ENCODE results near the gene RXYLT1. TPM values are rescaled to one million over a fixed set of nuclear protein-coding genes. Genes with fewer than 3 reads are reported as not detected.
A peak's percentile ranks its signal among the peaks of the same experiment; 100 is the strongest.
"Not testable (repeated sequence)": the region's sequence is repeated elsewhere in the genome, so short reads cannot be mapped to it uniquely, and the experiment has no call there.

RXYLT1 gene, protein sequence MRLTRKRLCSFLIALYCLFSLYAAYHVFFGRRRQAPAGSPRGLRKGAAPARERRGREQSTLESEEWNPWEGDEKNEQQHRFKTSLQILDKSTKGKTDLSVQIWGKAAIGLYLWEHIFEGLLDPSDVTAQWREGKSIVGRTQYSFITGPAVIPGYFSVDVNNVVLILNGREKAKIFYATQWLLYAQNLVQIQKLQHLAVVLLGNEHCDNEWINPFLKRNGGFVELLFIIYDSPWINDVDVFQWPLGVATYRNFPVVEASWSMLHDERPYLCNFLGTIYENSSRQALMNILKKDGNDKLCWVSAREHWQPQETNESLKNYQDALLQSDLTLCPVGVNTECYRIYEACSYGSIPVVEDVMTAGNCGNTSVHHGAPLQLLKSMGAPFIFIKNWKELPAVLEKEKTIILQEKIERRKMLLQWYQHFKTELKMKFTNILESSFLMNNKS
- total RNA-seq (10 to 100 TPM; 10.3 to 16.8 (median 12.7) TPM), polyA plus RNA-seq (10 to 100 TPM; 12.0 to 23.5 (median 15.4) TPM)
- long read RNA-seq, donor 1, transcript RXYLT1-201 (6 exons, 1,918 nt), result major isoform, 16 of 21 reads
- long read RNA-seq, donor 1, partial matches to known transcripts, result 2 of 21 reads
- long read RNA-seq, donor 1, other reads (novel, unspliced or antisense), result 1 of 21 reads
- long read RNA-seq, donor 2, transcript RXYLT1-201 (6 exons, 1,918 nt), result major isoform, 26 of 37 reads
- long read RNA-seq, donor 2, partial matches to known transcripts, result 3 of 37 reads
- long read RNA-seq, donor 2, other reads (novel, unspliced or antisense), result 3 of 37 reads

DNA sequence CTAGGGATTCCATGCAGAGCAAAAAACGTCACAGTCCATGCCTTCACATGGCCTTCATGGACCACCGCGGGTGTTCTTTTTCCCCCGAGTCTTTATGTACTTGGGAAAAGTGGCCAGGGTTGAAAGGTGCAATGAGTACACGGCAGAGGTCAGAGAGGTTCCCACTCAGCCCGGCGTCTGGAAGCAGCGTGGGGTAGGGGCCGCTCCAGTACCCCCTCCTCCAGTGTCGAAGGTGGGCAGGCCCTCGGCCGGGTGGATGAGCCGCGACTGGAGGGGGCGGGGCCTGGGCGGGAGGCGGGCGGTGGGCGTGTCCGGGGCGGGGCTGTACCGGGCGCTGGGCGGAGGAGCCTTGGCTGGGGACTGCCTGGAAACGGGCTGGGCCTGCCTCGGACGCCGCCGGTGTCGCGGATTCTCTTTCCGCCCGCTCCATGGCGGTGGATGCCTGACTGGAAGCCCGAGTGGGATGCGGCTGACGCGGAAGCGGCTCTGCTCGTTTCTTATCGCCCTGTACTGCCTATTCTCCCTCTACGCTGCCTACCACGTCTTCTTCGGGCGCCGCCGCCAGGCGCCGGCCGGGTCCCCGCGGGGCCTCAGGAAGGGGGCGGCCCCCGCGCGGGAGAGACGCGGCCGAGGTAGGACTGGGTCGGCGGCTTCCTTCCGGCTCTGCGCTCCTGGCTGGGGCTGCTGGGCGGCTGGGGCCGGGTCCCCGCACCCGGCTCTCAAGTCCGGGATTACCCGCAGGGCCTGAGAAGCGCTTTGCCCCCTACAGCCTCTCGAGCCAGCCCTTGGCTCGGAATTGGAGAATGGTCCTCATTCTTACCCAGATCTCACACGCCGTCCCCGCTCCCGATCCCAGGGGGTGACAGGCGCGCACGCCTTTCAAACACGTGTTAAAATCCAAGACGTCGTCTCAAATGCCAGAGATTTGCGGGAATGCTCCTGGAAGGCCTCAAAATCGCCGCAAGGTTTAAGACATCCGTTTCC, at the start of gene RXYLT1:
TSS of gene RXYLT1 (plus strand) at position 412 of the 984 bp plus-strand sequence. CDS start at position 464, 52 bp downstream.
- peak; percentile 99 to 100 (median 99) for ATAC-seq
- 0 to 1% (median 1%) methylated on average over 49 to 86 of the region's 86 CpGs for whole genome bisulfite sequencing, 3 donors

DNA sequence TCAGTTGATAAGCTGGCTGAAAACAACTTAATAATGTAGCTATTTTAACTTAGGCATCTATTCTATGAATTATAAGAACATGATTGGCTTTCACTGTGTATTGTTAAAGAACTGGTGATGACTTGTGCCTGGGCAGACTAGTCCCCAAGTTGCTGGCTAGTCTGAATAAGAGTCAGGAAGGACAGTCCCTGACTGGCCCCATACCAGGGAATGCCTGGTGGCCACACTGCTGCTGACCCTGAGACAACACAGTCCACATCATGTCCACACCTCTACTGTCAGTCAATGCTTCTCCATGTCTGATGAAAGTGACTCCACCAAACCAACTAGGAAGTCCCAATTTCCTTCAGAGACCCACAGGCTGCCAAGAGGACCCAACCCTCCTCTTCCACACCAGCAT, 46.9 kb upstream of the RXYLT1 start:
- H3K27me3 ChIP-seq (ENCODE audit: insufficient read depth in 3 of 3, low read length in 2 of 3); DNase-seq; H3K4me1 ChIP-seq; H3K27ac ChIP-seq; H3K9me3 ChIP-seq; H3K4me3 ChIP-seq; H3K36me3 ChIP-seq (ENCODE audit: insufficient read depth in 1 of 2, low read depth in 1 of 2); intact Hi-C loops (cut with DNase I); ATAC-seq: not testable (repeated sequence)

More for the DNA sequence above, at the start of gene RXYLT1:
- Histone ChIP-seq H3K36me3 (ENCODE audit: insufficient read depth in 1 of 2, low read depth in 1 of 2) (peaks cover 0 to 37% of the 10 kb centered on the region in 2 donors), H3K27ac (peak within 1 kb of the TSS; percentile 85), H3K4me1 (peaks cover 5% of the 10 kb centered on the region), H3K9me3 (no peaks in the 10 kb centered on the region), H3K4me3 (peak within 1 kb of the TSS; percentile 77), H3K27me3 (ENCODE audit: insufficient read depth in 3 of 3, low read length in 2 of 3) (no peaks in the 10 kb centered on the region)
- TF ChIP-seq, protein P1, sequence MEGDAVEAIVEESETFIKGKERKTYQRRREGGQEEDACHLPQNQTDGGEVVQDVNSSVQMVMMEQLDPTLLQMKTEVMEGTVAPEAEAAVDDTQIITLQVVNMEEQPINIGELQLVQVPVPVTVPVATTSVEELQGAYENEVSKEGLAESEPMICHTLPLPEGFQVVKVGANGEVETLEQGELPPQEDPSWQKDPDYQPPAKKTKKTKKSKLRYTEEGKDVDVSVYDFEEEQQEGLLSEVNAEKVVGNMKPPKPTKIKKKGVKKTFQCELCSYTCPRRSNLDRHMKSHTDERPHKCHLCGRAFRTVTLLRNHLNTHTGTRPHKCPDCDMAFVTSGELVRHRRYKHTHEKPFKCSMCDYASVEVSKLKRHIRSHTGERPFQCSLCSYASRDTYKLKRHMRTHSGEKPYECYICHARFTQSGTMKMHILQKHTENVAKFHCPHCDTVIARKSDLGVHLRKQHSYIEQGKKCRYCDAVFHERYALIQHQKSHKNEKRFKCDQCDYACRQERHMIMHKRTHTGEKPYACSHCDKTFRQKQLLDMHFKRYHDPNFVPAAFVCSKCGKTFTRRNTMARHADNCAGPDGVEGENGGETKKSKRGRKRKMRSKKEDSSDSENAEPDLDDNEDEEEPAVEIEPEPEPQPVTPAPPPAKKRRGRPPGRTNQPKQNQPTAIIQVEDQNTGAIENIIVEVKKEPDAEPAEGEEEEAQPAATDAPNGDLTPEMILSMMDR (IDR thresholded peaks at IDR 0.05), result no peak
- intact Hi-C loops (cut with DNase I), result no loop called here
- DNase-seq, result peak; percentile 83 to 93

DNA sequence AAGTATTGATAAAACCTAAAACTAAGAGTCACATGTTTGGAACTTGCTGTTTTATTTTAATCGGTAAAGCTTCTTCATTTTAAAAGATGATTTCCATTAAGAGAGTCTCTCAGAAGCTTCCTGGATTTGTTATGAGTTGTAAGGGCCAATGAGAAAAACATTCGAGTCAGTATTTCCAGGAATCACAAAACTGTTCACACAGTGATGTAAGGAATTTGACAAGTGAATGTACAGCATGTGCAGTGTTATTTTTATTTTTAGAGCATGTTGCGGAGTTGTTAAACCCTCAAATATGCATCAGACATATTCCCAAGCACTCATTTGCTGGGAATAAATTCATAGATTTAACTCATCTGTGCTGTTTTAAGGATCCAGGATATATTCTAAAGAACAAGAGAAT, 46.1 kb upstream of the RXYLT1 start:
- H3K27me3 ChIP-seq (ENCODE audit: insufficient read depth in 3 of 3, low read length in 2 of 3); intact Hi-C loops (cut with DNase I); H3K9me3 ChIP-seq; H3K36me3 ChIP-seq (ENCODE audit: insufficient read depth in 1 of 2, low read depth in 1 of 2); H3K27ac ChIP-seq; H3K4me3 ChIP-seq; ATAC-seq; DNase-seq; H3K4me1 ChIP-seq: not testable (repeated sequence)
- 47 to 56% (median 51%) methylated on average over 3 of the region's 3 CpGs for WGBS, 3 donors

DNA sequence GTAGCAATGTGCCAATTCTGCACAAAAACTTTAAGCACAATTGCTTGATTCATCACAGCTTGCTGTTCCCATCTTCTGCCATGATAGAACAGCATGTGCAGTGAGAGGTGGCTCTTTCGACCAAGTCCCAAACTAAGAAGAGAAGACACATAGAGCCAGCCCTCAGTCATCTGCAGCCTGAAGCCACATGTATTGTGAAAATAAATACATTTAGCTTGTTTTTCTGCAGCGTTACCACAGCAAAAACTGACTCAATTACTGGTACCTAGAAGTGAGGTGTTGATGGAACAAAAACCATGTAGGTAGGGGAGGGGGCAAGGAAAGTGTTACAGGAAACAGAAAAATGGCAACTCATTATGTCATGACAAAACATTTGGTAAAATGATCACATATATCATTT, 39.2 kb upstream of the RXYLT1 start:
- H3K9me3 ChIP-seq; DNase-seq; H3K27me3 ChIP-seq (ENCODE audit: insufficient read depth in 3 of 3, low read length in 2 of 3); H3K4me3 ChIP-seq; H3K27ac ChIP-seq; H3K4me1 ChIP-seq; H3K36me3 ChIP-seq (ENCODE audit: insufficient read depth in 1 of 2, low read depth in 1 of 2); intact Hi-C loops (cut with DNase I); ATAC-seq: not testable (repeated sequence)
- WGBS, 3 donors, result no CpG with 5 or more reads among the region's 2 CpGs

DNA sequence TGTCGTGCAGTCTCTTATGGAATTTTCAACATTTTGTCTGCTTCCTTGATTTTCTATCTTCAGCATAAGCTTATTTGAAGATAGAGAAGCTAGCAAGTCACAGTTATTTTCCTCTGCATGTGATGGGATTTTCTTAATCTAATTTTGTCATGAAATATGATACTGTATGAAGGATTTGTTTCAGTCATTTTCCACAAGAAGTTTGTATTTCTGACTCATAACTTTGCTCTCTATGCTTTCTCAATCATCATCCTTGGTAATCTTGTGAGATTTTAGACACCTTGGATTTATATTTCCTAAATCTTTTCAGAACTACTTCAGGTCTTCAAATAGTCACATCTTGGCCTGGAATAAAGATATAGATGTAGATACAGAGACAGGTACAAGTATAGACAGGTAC, 38.3 kb upstream of the RXYLT1 start:
- H3K4me1 ChIP-seq; ATAC-seq; H3K36me3 ChIP-seq (ENCODE audit: insufficient read depth in 1 of 2, low read depth in 1 of 2); H3K9me3 ChIP-seq; intact Hi-C loops (cut with DNase I); DNase-seq; H3K4me3 ChIP-seq; H3K27ac ChIP-seq; H3K27me3 ChIP-seq (ENCODE audit: insufficient read depth in 3 of 3, low read length in 2 of 3): not testable (repeated sequence)
- WGBS, 3 donors, result 39 to 44% (median 44%) methylated on average over 1 of the region's 1 CpG

DNA sequence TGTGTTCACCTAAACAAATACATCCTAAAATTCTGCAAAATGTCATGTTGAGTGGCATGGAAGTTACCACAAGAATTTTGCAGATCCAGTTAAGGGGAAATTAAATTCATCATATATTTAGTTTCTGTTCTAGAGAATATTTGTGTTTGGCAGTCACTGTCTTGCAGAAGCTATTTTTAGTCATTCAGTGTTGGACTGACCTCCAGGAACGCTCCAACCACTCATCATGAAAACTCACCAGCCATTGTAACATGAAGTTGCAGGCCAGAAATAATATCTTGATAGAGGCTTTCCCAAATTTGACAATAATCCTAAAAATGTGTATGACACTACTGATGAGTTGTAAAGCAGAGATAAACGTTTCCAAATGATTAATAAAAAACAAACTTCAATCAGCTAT, 35.6 kb upstream of the RXYLT1 start:
- H3K4me3 ChIP-seq; H3K27me3 ChIP-seq (ENCODE audit: insufficient read depth in 3 of 3, low read length in 2 of 3); H3K4me1 ChIP-seq; intact Hi-C loops (cut with DNase I); H3K36me3 ChIP-seq (ENCODE audit: insufficient read depth in 1 of 2, low read depth in 1 of 2); ATAC-seq; H3K9me3 ChIP-seq; DNase-seq; H3K27ac ChIP-seq: not testable (repeated sequence)
- WGBS, 3 donors, result 10 to 19% (median 13%) methylated on average over 2 of the region's 2 CpGs

DNA sequence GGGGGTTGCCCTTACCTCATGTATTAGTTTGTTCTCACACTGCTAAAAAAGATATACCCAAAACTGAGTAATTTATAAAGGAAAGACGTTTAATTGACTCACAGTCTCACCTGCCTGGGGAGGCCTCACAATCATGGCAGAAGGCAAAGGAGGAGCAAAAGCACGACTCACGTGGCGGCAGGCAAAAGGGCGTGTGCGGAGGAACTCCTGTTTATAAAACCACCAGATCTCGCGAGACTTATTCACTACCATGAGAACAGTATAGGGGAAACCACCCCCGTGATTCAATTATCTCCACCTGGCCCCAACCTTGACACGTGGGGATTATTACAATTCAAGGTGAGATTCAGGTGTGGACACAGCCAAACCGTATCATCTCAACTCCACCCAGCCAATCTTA, 33.2 kb upstream of the RXYLT1 start:
- H3K9me3 ChIP-seq; ATAC-seq; DNase-seq; H3K27me3 ChIP-seq (ENCODE audit: insufficient read depth in 3 of 3, low read length in 2 of 3); intact Hi-C loops (cut with DNase I); H3K36me3 ChIP-seq (ENCODE audit: insufficient read depth in 1 of 2, low read depth in 1 of 2); H3K4me1 ChIP-seq; H3K27ac ChIP-seq; H3K4me3 ChIP-seq: not testable (repeated sequence)
- 80 to 87% (median 81%) methylated on average over 10 to 11 of the region's 11 CpGs for WGBS, 3 donors

DNA sequence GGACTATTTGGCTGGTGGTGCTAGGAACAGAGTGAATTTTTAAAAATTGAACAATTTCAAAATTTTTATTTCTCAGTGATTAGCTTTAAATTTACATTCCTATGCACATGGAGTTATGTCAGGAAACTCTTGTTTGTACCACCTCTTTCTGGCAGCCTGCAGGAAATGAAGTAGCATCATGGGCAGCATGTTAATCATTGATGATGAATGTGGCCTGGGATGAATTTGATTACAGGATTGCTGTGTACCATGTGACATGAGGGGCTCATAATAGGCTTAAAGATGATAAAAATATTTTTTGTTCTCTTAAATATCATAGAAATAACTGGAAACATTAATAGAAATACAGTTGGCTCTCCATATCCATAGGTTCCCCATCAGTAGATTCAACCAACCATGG, 32.6 kb upstream of the RXYLT1 start:
- DNase-seq; H3K4me1 ChIP-seq; H3K36me3 ChIP-seq (ENCODE audit: insufficient read depth in 1 of 2, low read depth in 1 of 2); H3K4me3 ChIP-seq; intact Hi-C loops (cut with DNase I); H3K9me3 ChIP-seq; ATAC-seq; H3K27me3 ChIP-seq (ENCODE audit: insufficient read depth in 3 of 3, low read length in 2 of 3); H3K27ac ChIP-seq: not testable (repeated sequence)

All from psoas muscle (tissue), 8 donors.